Measurements from ENCODE around the gene ANKMY2.
"Not testable (repeated sequence)": the region's sequence is repeated elsewhere in the genome, so short reads cannot be mapped to it uniquely, and the experiment has no call there.

The ANKMY2 gene

DNA sequence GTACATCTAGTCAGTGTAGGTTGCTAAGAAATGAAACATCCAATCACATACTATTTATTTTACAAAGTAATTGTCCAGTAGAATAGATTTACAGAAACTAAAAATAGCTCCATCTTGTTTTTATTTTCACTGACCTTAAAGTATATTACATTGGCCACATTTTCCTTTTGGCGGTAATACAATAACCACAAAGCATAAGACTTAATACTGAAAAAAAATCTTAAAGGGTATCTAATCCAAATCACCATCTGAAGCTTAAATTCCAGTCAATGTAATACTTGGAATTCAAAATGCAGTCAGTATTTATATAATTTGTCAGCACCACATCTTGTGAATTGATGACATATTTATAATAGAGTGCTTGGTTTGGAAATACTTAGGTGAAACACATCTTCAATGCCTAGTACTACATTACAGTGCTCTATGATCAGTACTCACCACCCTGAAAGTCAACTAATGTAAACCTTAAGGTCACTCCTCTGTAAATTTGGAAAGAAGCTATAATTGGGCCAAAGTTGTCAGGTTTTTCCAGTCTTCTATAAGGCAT is 8.9 kb downstream of the ANKMY2 start:
- DNase-seq (ENCODE audit: low read depth, low spot score) = no peak
- H3K27ac ChIP-seq = no peak overlapping the region

GRCh38 chr7:16634271-16634738 is 11.2 kb downstream of the ANKMY2 start:
- no peak for DNase-seq (ENCODE audit: low read depth, low spot score)
- H3K27ac ChIP-seq = no peak overlapping the region

DNA sequence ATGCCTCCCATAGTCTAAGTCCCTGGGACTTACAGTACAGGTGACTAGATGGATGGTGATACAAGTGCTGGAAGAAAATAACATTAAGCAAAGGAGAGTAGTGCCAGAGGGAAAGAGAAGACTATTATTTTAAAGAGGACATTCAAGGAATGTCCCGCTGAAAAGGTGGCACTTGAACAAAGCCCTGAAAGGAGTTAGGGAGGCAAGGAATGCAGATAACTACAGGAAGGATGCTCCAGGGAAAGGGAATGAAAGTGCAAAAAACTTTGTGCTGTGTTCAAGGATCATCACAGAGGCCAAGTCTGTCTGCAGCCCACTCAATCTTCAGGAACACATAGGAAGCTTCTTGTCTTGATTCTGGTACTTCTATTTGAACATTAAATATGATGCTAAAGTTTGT is 14.9 kb downstream of the ANKMY2 start:
- H3K27ac ChIP-seq = no peak overlapping the region

DNA sequence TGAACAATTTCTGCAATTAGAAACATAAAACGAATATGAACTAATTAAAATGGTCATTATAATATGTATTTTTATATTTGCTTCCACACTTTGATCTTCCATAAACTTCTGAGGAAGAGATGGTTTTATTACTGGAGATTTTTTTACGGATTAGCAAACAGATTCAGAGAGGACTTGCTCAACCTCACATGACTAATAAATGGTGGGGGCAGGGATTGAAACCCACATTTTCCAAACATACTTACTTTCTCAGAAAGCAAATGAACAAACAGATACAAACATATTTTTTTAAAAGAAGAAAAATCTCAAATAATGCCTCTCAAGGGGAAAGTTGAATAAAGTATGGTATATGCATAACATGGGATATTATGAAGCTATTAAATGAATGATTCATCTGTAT is 18.3 kb downstream of the ANKMY2 start:
- no peak overlapping the region for H3K27ac ChIP-seq
- DNase-seq (ENCODE audit: low read depth, low spot score) = no peak

More for the DNA sequence above, 14.9 kb downstream of the ANKMY2 start:
- DNase-seq (ENCODE audit: low read depth, low spot score) = no peak

GRCh38 chr7:16626388-16626787 is 19.2 kb downstream of the ANKMY2 start:
- no peak overlapping the region for H3K27ac ChIP-seq

DNA sequence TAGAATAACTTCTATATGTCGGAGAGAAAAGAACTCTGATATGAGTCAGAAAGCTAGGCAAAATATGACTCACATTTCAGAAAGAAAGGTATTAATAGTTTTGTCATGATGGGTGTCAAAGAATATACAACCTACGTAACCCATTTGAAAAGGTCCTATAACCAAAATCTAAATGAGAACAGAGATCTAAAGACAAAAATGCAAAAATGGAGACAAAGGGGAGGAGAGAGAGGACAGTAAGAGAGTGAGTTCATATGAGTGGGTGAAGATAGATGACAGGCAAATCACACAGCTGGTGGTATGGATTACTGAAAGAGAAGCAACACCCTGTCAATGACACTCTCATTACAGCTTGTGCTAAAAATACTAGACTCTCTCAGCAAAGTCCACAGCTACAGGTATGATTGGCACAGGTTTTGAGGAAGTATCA is 25.6 kb downstream of the ANKMY2 start:
- DNase-seq (ENCODE audit: low read depth, low spot score) = no peak
- no peak overlapping the region for H3K27ac ChIP-seq

More at GRCh38 chr7:16626388-16626787, 19.2 kb downstream of the ANKMY2 start:
- no peak for DNase-seq (ENCODE audit: low read depth, low spot score)

GRCh38 chr7:16616542-16616941 is 29.0 kb downstream of the ANKMY2 start:
- H3K27ac ChIP-seq = no peak overlapping the region
- no peak for DNase-seq (ENCODE audit: low read depth, low spot score)

GRCh38 chr7:16616122-16616521 is 29.4 kb downstream of the ANKMY2 start:
- H3K27ac ChIP-seq = no peak overlapping the region
- DNase-seq (ENCODE audit: low read depth, low spot score) = no peak

GRCh38 chr7:16615228-16615627 is 30.3 kb downstream of the ANKMY2 start:
- DNase-seq (ENCODE audit: low read depth, low spot score) = no peak
- no peak overlapping the region for H3K27ac ChIP-seq

- no peak for DNase-seq (ENCODE audit: low read depth, low spot score)
- H3K27ac ChIP-seq = no peak overlapping the region
Measured at GRCh38 chr7:16611711-16612110, 33.8 kb downstream of the ANKMY2 start.

GRCh38 chr7:16609842-16610450 is 35.6 kb downstream of the ANKMY2 start:
- H3K27ac ChIP-seq = no peak overlapping the region
- DNase-seq (ENCODE audit: low read depth, low spot score) = no peak

GRCh38 chr7:16606704-16607103 is 38.9 kb downstream of the ANKMY2 start:
- H3K27ac ChIP-seq = no peak overlapping the region
- DNase-seq (ENCODE audit: low read depth, low spot score) = no peak

- no peak overlapping the region for H3K27ac ChIP-seq
- DNase-seq (ENCODE audit: low read depth, low spot score) = no peak
Measured at GRCh38 chr7:16604054-16604453, 41.5 kb downstream of the ANKMY2 start.

GRCh38 chr7:16603633-16604032 is 41.9 kb downstream of the ANKMY2 start:
- no peak overlapping the region for H3K27ac ChIP-seq
- DNase-seq (ENCODE audit: low read depth, low spot score) = no peak

DNA sequence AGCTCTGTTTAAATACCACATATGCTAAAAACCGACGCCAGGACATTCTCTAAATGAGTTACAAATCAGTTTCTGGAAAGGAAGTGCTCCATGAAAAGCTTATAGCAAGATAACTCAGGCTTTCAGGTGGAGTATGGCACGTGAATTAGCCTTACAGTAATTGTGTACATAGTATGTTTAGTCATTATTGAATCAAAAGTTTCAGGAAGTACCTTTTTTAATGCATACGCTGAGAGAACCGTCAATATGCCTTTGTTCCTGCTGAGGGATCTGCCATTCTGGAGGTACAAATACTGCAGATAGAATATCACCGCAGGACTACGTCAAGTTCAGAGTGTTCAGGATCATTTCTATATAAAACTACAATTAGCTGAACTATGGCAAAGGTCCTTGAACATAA is 45.7 kb downstream of the ANKMY2 start:
- H3K27ac ChIP-seq = no peak overlapping the region
- DNase-seq (ENCODE audit: low read depth, low spot score) = no peak

DNA sequence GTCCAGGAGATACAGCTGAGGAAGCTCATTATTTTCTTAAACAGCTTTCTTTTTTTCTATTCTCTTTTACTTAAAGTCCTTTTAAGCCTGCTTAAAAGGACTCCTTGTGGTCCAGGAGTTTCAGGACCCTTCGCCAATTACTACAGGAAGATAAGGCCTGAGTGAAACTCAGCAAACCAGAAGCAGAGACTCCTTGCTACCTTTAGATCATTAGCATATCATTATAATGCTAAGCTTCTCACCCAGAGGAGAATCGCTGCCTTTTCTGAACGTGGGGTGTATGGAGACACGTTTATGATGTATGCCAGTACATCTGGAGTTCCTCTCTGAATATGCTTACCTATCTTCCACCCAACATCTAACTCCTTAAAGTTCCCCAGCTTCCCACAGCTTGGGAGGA is 47.5 kb downstream of the ANKMY2 start:
- DNase-seq (ENCODE audit: low read depth, low spot score) = no peak
- H3K27ac ChIP-seq = no peak overlapping the region

GRCh38 chr7:16595596-16595995 is 50.0 kb downstream of the ANKMY2 start:
- DNase-seq (ENCODE audit: low read depth, low spot score); H3K27ac ChIP-seq: not testable (repeated sequence)

- H3K27ac ChIP-seq = no peak overlapping the region
- no peak for DNase-seq (ENCODE audit: low read depth, low spot score)
Measured at GRCh38 chr7:16594676-16595075, 50.9 kb downstream of the ANKMY2 start.

- DNase-seq (ENCODE audit: low read depth, low spot score) = no peak
- no peak overlapping the region for H3K27ac ChIP-seq
Measured at GRCh38 chr7:16594061-16594460, 51.5 kb downstream of the ANKMY2 start.

GRCh38 chr7:16592395-16592794 is 53.2 kb downstream of the ANKMY2 start:
- no peak for DNase-seq (ENCODE audit: low read depth, low spot score)

GRCh38 chr7:16590424-16590823 is 55.1 kb downstream of the ANKMY2 start:
- DNase-seq (ENCODE audit: low read depth, low spot score) = no peak
- H3K27ac ChIP-seq = no peak overlapping the region

More at GRCh38 chr7:16592395-16592794, 53.2 kb downstream of the ANKMY2 start:
- H3K27ac ChIP-seq = no peak overlapping the region

DNA sequence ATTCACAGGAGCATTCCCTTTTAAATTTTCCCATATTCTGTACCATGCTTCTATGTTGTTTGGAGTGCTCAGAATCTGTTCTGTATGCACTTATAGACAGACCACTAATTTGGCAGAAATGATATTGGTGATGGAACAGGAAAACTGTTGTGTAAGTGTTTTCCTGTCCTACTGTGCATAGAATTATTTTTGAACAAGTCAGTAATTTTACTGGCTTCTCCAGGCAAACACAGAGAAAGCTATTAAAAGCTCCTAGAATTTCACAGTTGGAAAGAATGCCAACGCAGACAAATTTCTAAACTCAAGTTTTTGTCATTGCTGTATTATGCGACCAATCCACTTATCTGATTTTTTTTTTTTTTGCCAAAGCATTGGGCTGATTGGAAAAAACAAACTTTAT is 55.7 kb downstream of the ANKMY2 start:
- H3K27ac ChIP-seq = no peak overlapping the region
- DNase-seq (ENCODE audit: low read depth, low spot score) = no peak
